Brain microvascular endothelial cell (primary cell): Measurements from ENCODE around the gene DNAJC16.

ENCODE experiments used
- DNase-seq: peaks from one replicate; pipeline ENCODE4 v3.0.0-alpha.2; 2020
- H3K27ac ChIP-seq: fragments of 250-450 bp; sonication (Bioruptor Pico); 2 replicates; pipeline ENCODE4 v1.5.1; 2020; ENCODE audit warnings: mild to moderate bottlenecking, moderate library complexity
- H3K27me3 ChIP-seq: fragments of 250-450 bp; sonication (Bioruptor Pico); replicated peaks from 2 replicates; pipeline ENCODE4 v1.5.1; 2020; ENCODE audit warnings: mild to moderate bottlenecking
- H3K36me3 ChIP-seq: fragments of 250-450 bp; sonication (Bioruptor Pico); replicated peaks from 2 replicates; pipeline ENCODE4 v1.5.1; 2020; ENCODE audit warnings: mild to moderate bottlenecking
- H3K4me3 ChIP-seq: 2 replicates; pipeline ENCODE4 v1.5.1; 2011; ENCODE audit warnings: low read depth, mild to moderate bottlenecking, control low read depth, low read length, moderate library complexity
- CTCF ChIP-seq: IDR thresholded peaks from 2 replicates; pipeline ENCODE4 v1.5.1; 2011; ENCODE audit warnings: low read depth, mild to moderate bottlenecking, moderate library complexity, low read length, control low read depth, inconsistent platforms; ENCODE audit errors: missing control alignments
- in situ Hi-C: cut with HindIII; loops from 2 replicates; pipeline ENCODE4 v1.10.0; 2017; ENCODE audit warnings: low sequenced_read_pairs, low pct_ligation_motif_present

The DNAJC16 gene

DNA sequence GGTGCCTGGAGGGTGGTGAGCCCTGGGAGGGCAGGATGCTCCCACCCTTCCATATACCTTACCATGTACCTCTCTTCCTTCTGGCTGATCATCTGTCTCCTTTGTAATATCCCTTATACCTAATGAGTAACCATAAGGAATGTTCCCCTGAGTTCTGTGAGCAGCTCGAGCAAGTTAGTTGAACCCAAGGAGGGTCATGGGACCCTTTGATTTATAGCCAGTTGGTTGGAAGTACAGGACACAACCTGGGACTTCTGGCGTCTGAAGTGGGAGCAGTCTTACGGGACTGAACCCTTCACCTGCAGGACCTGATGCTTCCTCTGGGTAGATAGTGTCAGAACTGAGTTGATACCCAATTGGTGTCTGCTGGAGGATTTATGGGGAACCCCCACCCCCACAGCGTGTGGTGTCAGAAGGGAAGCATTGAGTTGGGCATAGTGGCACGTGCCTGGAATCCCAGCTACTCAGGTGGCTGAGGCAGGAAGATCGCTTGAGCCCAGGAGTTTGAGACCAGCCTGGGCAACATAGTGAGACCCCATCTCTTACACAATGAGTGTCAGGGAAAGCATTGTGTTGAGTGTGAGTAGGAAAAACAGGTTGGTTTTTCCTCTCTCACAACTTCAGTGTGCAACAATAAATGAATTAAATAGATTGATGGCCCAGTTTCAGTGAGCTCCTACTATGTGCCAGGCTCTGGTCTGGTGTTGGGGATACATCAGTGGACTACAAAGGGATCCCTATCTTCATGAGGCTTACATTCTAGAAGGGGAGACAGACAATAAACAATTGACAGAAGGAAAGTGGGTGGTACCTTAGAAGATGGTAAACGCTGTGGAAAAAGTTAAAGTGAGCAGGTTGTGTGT lies 16.0 kb downstream of the DNAJC16 start:
- Histone ChIP-seq H3K36me3 (peaks cover 23% of the 10 kb centered on the region), H3K27me3 (no peaks in the 10 kb centered on the region), H3K27ac (no peak overlapping the region), H3K4me3 (no peak overlapping the region)
- no peak for DNase-seq
- in situ Hi-C loops: no loop called here
- no peak for TF ChIP-seq CTCF

DNA sequence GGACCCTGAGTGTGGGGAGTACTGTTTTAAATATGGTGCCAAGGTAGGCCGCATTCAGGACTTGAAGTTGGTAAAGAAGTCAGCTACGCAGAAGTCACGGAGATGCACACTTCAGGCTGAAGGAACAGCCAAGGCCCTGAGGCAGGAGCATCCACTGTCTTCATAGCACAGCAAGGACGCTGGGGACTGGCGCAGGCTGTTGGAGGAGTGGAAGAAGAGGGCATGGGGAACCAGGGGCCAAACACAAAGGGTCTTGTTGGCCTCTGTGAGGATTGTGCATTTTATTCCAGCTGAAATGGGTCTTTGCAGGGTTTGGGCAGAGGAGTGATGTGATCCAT lies 16.6 kb downstream of the DNAJC16 start:
- TF ChIP-seq CTCF: no peak
- no peaks in the 10 kb centered on the region for H3K27me3 ChIP-seq
- in situ Hi-C loops: no loop called here
- peak overlapping the region; percentile 34 for H3K27ac ChIP-seq
- no peak for DNase-seq
- peaks cover 28% of the 10 kb centered on the region for H3K36me3 ChIP-seq
- H3K4me3 ChIP-seq: no peak overlapping the region

GRCh38 chr1:15543589-15544568 lies 17.2 kb downstream of the DNAJC16 start:
- peak overlapping the region; percentile 45 for H3K27ac ChIP-seq
- DNase-seq: peak; percentile 87
- no peak overlapping the region for H3K4me3 ChIP-seq
- no peaks in the 10 kb centered on the region for H3K27me3 ChIP-seq
- peaks cover 29% of the 10 kb centered on the region for H3K36me3 ChIP-seq
- in situ Hi-C loops: no loop called here
- TF ChIP-seq CTCF: no peak

DNA sequence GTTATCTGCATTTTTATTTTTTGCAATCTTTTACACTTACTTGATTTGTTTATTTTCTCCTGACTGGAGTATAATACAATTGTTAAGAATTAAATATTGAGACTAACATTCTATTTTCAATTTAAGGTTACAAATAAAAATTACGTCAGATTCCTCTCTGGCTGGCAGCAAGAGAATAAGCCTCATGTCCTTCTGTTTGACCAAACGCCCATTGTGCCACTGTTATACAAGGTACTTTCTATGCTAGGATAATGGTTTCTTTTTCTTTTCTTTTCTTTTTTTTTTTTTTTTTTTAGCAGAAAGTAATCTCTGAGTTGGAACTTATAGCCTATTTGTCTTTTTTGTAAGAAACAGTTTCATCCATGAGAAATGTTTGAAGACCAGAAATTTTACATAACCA lies 20.0 kb downstream of the DNAJC16 start:
- peaks cover 23% of the 10 kb centered on the region for H3K36me3 ChIP-seq
- in situ Hi-C loops: no loop called here

GRCh38 chr1:15550573-15550972 lies 23.9 kb downstream of the DNAJC16 start:
- in situ Hi-C loops: no loop called here
- H3K36me3 ChIP-seq: peaks cover 18% of the 10 kb centered on the region

More for the DNA sequence above, 20.0 kb downstream of the DNAJC16 start:
- Histone ChIP-seq H3K4me3 (no peak overlapping the region), H3K27me3 (no peaks in the 10 kb centered on the region), H3K27ac (no peak overlapping the region)
- TF ChIP-seq CTCF: no peak
- DNase-seq: no peak

More at GRCh38 chr1:15550573-15550972, 23.9 kb downstream of the DNAJC16 start:
- Histone ChIP-seq H3K4me3 (no peak overlapping the region), H3K27me3 (no peaks in the 10 kb centered on the region), H3K27ac (no peak overlapping the region)
- TF ChIP-seq CTCF: no peak
- DNase-seq: no peak
